GM19023 (cell line): ENCODE measurements around the gene PREX1.

Experiments
- ATAC-seq: cut with Tn5 transposase; IDR thresholded peaks from one replicate; pipeline ENCODE4 v1.9.1; 2021; ENCODE audit warnings: mild to moderate bottlenecking, moderate library complexity; ENCODE audit not compliant: unreplicated experiment

Gene PREX1

DNA sequence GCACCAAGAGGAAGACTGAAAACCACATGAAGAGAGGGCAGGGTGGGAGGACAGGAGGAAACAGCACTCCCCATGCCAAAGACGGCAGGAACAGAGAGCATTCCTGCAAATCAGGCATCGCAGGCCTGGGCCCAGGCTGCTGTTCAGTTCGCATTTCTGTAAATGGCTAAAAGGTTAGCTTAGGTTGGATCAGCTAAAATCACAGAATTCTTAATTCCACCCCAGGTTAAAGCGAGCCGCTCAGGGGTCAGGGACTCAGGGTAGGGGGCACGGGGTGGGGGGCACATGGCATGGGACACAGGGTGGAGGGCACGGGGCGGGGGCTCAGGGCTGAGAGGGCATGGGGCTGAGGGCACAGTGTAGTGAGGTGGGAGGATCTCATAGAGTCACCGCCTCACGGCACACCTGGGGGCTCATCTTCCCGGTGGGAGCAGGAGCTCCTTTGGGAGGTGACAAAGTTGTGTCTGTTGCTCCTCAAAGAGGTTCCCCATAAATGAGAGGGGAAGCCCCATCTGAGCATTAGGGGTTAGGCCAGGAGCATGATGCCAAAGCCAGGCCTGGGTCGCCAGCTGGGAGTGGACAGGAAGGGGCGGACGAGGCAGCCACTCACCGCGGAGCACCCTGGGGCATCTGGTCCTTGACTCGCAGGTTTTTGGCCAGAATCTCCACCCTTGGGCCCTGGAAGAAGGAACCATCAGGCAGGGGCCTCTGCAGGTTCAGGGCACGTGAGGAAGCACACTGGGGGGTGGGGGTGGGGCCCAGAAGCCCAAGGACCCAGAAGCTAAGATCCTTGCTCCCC lies 200.7 kb downstream of the PREX1 start:
- no peak for ATAC-seq

DNA sequence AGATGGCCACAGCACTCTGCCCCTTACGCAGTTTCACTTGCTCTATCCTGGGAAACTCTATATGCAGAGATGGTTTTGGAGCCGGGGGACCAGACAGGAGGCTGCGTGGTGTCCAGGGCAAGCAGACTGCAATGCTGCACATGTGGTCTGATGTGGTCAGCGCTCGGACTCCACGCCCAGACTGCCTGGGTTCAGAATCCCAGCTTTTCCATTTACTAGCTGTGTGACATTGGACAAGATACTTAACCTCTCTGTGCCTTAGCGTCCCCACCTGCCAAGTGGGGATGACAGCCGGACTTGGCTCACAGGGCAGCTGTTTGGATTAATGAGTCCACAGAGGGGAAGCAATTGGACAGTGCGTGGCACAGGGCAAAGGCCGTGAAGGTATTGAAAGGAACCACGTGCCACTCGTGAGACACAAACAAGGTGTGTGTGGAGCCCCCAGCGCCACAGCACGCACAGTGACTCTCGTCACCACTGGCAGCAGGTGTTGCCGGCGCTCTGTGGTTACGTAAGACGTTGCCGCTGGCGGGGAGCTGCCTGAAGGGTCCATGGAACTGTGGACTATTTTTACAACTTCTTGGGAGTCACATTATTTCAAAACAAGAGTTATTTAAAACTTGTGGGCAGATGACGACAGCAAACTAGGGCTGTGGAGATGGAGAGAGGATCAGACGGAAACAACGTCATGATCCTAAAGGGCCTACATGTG lies 201.4 kb downstream of the PREX1 start:
- ATAC-seq, result no peak

DNA sequence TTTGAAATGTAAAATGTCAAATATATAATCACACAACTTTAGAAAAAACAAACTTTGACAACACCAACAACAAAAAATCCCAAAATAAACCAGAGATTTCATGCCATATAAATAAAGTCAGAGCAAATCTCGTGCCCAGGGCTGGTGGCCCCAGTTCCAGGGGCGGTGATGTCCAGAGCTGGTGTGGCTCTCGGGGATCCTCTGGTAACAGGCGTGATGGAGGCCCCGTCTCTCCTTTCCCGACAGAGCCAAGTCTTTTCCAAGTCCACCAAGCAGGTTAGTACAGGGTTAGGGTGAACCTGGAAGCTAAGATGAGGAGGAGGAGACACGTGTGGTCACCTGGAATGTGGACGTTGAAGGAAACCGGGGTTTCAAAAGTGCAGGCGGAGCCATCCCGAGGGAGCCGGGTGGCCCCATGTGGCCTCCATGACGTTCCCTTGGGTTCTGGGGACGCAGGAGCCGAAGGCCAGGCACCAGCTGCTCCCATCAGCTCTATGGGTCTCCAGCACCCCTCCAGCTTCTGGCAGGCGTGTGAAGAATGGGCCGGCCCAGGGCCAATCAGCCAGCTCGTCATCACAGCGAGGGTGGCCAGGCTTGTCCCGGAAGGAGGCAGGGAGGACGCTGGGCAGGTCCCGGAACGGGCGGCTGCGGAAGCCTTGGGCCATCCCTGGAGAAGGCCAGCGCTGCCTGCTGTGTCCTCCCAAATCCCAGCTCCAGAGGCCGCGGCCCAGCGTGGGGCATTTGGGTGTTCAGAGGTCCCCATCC lies 202.5 kb downstream of the PREX1 start:
- no peak for ATAC-seq

DNA sequence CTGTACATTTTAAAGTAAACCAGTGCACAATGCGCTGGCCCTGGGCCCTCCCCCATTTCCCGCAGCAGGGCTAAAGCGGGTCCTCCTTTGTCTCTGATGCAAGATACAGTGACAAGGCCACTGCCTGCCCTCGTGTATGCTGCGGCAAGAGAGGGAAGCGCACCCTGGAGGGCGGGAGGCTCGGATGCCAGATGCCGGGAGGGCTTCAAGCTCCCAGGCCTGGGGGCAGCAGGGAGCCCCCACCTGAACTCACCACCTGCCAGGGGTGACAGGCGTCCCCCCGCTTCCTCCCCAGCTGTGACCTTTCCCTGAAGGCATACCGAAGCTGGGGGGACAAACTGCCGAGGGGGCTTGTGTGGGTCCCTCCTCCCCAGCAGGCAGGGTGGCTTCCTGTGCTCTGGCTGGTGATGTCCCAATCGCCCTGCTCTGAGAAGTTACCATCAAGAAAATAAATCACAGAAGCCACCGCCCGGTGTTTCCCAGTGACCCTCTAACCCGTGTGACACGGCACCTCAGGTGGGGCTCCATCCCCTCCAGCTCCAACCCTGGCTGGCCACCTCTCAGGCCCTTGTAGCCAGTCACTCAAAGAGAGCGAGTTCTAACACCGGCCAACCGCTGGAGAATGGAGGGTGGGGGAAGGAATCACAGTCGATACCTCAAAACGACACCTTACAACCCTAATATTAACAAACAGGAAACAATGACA lies 203.3 kb downstream of the PREX1 start:
- no peak for ATAC-seq

DNA sequence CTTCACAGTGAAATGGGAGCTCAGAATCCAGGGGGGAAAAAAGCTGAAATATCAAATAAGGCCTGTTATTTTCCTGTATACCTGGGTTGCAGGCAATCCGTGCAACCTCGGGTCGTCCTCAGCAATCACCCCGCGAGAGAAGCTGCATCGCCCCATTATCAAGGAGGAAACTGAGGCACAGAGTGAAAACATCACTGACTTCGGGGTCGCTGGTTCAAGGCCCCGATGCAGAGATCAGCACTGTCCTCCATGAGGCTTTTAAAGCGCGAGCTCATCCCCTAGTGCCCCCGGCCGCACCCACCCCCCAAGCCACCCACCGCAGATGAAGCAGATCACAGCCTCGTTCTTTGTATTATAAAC lies 203.9 kb downstream of the PREX1 start:
- no peak for ATAC-seq

DNA sequence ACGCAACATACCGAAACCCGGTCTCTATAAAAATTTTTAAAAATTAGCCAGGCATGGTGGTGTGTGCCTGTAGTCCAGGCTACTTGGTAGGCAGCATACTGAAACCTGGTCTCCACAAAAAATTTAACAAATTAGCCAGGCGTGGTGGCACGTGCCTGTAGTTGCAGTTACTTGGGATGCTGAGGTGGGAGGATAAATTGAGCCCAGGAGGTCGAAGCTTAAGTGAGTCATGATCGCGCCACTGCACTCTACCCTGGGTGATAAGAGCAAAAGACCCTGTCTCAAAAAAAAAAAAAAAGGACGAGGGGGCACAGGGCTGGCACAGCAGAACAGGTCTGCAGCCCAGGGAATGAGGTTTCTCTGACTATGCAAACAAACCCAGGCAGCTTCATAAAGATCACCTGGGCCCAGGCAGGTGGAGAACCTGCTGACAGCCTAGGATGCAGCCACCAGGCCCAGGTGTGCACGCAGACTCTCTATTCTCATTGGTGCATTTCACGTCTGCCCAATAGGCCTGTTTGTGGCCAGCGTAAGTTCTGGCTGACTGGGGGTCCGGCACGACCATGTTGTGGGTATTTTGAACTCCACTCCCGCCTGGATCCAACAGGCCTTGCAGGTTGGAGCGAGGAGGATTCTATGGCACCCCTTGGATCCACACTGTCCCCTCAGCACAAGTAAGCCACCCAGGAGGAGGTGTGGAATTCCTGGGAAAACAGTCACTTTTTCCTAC lies 204.5 kb downstream of the PREX1 start:
- no peak for ATAC-seq

DNA sequence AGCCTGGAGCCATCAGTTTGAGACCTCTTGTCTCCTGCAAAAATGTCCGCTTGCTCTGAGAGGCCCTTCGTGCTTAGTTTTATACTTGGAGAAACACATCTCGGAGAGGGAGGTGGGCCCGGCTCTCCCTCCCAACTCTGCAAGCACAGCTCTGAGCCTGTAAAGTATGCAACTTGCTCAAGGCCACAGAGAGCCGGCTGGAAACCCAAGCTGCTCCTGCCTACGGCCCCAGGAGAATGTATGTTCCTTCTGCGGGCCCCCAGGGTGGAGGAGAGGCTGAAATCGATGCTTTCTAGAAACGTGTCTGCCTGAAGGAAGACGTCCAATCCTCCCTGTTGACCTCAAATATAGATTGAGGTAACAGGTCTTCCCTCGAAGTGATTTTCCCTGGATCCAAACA lies 205.4 kb downstream of the PREX1 start:
- no peak for ATAC-seq

DNA sequence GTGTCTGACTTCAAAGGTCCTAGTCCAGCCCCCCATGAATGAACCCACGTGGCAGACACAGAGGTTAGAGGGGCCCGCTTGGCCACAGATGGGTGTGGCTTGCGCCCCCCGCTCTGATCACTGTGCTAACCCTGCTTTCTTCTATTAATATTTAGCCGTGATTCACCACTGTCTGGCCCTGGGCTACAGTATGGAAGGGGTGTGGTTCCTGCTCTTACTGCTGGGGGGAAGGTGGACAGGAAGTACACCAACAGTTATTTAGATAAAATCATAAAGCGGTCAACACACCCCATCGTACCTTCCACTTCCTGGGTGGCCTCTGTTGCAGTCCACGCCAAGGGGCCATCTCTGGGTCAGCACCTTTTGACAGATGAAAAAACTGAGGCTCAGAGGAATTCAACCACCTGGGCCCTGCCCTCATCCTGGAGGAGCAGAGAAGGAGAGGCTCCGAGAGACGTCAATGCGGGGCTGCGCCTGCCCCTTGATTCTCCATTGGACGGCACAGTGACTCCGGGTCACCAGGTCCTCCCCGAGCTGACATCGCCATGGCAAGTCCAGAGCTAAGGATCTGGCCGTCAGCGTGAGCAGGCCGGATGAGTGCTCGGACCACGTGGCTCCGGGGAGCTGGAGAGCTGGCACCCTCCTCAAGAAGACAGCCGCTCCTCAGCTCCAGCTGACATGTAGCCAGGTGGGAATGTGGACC lies 206.3 kb downstream of the PREX1 start:
- ATAC-seq, result no peak

DNA sequence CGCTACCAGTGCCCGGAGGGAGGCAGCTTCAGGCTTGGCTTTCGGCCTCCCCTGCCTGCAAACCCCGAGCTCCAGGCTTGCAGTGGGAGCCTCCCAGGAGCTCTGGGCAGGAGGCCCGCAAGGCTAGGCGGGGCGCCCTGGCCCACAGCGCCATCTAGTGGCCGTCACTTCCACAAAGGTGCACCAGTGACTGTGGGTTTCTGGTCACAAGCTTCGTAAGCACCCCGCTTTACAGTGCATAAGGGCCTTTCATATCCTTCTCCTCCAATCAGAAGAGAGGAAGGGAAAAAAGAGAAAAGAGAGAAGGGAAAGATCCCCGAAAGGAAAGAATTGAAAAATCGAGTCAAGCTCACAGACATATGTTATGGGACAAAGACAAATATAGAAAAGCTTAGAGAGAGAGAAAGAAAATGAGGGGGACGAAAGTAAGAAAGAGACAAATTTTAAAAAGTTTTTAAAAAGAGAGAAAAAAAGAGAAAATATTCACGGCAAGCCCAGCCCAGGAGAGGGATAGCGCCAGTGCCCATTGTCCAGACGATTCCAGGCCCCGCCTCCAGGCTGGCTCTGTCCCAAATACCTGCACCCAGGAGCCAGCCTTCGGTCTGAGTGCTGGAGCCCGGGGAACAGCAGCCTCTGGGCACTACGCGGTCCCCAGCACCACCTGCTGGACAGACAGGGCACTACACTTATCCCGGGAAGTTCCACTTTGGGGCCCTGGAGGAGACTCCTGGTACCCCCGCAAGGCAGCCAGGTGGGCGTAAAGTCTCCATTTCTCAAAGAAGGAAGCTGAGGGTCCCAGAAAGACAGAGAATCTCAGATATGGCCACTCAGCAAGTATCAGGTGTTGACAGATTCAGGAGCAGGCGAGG lies 207.1 kb downstream of the PREX1 start:
- ATAC-seq, result peak; percentile 55

DNA sequence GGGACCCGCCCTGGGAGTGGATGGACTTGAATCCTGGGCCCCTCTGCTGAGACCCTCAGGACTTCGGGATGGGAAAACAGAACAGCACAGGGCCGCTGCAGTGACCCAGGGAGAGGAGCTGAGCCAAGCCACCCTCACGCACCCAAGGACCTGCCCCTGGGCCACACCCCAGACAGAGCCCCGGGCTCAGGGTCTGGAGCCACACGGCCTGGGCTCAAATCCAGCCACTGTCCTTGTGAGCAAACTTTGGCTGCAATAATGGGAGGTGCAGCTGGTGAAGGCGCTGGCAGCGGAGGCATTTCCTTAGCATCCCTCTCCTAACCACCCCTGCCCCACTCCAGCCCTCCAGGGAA lies 207.7 kb downstream of the PREX1 start:
- no peak for ATAC-seq

DNA sequence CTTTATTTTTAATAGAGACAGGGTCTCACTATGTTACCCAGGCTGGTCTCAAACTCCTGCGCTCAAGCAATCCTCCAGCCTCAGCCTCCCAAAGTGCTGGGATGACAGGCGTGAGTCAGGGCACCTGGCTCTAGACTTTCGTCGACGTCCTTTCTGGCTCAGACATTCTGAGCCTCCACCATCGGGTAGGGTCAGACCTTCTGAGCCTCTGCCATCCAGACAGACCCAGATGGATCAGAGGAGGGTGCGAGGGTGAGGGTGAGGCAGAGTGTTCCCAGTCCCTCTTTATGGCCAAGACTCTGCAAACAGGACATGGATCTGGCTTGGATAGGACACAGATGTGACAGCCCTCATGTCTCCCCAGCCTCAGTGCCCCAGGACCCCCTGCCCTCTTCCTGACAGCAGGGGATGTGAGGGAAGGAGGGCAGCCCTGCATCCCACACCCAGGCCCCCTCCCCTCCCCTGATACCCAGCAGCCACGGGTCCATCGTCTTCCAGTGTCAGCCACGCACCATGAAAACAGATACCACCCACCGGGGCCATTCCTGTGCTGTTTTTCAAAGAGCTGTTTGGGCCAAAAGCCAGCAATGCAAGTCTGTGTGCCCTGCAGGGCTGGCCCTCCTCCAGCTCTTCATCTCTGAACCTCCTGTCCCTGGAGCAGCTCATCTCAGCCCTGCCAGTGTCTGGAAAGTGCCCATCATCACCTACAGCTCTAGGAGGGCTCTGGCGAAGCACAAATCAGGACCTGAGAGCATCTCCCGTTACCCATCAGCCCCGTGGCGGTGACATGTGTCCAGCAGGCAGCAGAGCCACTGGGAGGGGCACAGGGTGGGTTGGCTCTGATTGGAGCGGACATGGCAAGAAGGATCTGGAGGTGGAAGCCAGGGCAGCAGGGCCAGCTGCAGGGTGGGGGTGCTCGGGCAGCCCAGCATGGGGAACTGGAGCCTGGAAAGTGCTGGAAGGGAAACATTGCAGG lies 208.4 kb downstream of the PREX1 start:
- ATAC-seq, result no peak

DNA sequence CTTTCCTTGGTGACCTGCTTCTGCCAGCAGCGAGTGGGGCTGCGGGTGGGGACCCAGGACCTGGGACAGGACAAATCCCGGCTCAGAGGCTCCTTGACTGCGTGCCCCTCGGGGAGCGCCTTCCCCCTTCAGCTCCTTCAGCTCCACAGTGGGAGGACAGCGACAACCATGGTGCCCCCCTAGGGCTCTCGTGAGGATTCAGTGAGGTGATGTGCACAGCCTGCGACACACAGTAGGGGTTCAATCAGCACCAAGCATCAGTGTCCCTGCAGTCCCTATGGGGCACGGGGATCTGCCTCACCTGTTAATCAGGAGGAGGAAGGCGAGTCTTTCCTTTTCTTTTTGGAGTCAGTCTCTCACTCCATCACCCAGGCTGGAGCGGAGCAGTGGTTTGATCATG lies 209.2 kb downstream of the PREX1 start:
- no peak for ATAC-seq

DNA sequence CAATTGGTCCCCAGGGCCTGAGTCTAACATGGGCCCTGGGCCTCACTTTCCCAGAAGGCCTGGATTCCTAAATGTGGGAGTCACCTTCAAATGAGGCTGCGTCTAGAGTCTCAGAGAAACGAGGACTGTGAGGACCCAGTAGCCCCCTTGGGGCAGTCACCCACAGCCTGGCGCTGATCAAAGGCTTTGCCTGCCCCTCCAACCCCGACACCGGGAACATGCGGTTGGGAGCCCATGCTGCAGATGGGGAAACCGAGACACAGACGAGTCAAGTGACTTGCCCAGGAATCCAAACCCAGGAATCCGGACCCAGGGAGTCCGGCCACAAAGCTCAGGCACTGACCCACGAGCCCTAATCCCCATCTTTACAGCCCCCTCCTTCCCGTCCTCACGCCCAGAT lies 209.7 kb downstream of the PREX1 start:
- no peak for ATAC-seq

DNA sequence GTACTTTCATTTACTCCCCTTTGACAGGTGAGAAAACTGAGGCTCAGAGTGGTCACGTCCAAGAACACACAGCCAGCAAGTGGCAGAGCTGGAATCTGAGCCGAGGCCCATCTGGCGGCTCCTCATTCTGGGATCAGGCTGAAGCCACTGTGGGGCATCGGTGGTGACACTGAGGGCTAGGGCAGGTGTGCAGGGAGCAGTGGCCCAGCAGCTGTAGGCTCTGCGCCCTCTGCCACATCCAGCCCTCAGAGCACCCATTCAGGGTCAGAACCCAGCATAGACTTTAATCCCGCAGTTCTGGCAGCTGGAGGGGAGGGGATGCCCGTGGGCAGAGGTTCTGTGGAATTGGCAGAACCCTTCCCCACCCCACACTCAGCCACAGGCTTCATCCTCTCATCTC lies 210.3 kb downstream of the PREX1 start:
- no peak for ATAC-seq

DNA sequence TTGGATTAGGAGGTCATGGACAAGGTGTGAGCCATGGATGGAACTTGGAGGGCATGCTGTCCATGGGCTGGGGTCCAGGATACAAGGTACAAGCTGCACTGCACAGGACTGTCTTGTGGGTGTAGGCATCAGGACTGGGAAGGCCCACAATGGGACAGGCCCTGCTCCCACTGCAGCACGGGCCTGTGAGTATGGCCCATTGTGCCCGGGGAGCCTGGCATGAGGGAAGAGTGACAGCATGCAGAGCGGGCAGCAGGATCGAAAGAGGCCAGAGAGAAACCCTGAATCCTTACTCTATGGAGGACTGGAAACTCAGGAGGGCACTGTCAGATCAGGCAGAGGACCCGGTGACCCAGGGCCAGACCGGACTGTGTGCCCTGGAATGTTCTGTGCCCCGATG lies 211.3 kb downstream of the PREX1 start:
- ATAC-seq, result no peak

DNA sequence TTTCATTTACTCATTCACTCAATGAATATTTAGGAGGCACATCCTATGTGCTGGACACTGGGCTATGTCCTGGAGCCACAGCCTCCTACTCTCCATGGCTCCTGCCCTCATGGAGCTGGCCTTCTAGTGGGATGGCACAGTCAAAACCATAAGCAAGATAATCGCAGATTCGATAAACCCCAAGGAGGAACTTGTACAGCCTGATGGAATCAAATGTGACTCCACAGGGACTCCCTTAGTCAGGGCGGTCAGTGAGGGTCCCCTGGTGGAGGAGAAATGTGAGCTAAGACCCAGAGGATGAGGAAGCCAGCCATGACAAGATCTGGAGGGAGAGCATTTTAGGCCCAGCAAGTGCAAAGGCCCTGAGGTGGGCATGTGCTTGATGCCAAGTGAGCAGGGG lies 211.9 kb downstream of the PREX1 start:
- no peak for ATAC-seq

DNA sequence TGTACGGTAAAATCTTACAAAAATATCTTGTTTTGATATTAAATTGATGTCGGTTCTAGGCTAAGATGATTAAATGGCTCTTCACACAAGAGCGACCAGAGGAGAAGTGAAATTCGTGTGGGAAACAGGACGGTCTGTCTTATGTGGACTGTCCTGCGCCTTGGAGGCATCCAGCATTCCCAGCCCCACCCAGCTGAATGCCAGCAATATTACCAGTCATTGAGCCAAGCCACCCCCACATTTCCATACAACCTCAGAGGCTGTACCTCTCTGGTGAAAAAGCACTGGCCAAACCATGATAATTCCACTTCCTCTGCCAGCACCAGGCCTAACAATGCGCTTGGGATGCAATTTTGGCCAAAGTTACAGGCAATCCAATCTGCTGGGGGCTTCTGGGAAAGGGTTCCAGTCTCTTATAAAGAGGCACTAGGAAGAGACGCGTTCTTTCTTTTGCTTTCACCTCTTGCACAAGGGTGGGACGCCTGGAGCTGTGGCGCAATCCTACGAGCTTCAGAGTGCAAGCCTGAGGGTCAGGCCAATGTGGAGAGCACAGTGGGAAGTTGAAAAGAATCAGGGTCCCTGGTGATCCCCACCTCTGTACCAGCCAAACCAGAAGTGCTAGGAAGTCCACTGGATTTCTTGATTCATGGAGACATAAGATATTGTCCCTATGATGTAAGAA lies 213.1 kb downstream of the PREX1 start:
- no peak for ATAC-seq
